ENCODE data around the gene TSPAN18. TPM values are rescaled to one million over a fixed set of nuclear protein-coding genes. Genes with fewer than 3 reads are reported as not detected.
"Not testable (repeated sequence)": the region's sequence is repeated elsewhere in the genome, so short reads cannot be mapped to it uniquely, and the experiment has no call there.

Gene TSPAN18
- total RNA-seq, 2 donors from 2014 or later: 41.4 to 65.8 TPM

- no peak for DNase-seq (ENCODE audit: low spot score)
- intact Hi-C loops (cut with DNase I): no loop called here
Observed at GRCh38 chr11:44868455-44869421, 142.0 kb downstream of the TSPAN18 start.

GRCh38 chr11:44870181-44870580 lies 143.4 kb downstream of the TSPAN18 start:
- no peak for DNase-seq (ENCODE audit: low spot score)
- intact Hi-C loops (cut with DNase I): no loop called here

- no peak for DNase-seq (ENCODE audit: low spot score)
- intact Hi-C loops (cut with DNase I): no loop called here
Observed at GRCh38 chr11:44870615-44871176, 143.9 kb downstream of the TSPAN18 start.

- intact Hi-C loops (cut with DNase I); DNase-seq (ENCODE audit: low spot score): not testable (repeated sequence)
Observed at GRCh38 chr11:44871682-44872081, 144.9 kb downstream of the TSPAN18 start.

GRCh38 chr11:44872556-44872955 lies 145.8 kb downstream of the TSPAN18 start:
- intact Hi-C loops (cut with DNase I): no loop called here
- no peak for DNase-seq (ENCODE audit: low spot score)

GRCh38 chr11:44873537-44873936 lies 146.8 kb downstream of the TSPAN18 start:
- intact Hi-C loops (cut with DNase I): no loop called here
- DNase-seq (ENCODE audit: low spot score): no peak

- no peak for DNase-seq (ENCODE audit: low spot score)
- intact Hi-C loops (cut with DNase I): no loop called here
Observed at GRCh38 chr11:44874284-44874683, 147.5 kb downstream of the TSPAN18 start.

- intact Hi-C loops (cut with DNase I): no loop called here
- DNase-seq (ENCODE audit: low spot score): no peak
Observed at GRCh38 chr11:44875037-44875436, 148.3 kb downstream of the TSPAN18 start.

- DNase-seq (ENCODE audit: low spot score): no peak
- intact Hi-C loops (cut with DNase I): no loop called here
Observed at GRCh38 chr11:44876194-44876723, 149.5 kb downstream of the TSPAN18 start.

- DNase-seq (ENCODE audit: low spot score): no peak
- intact Hi-C loops (cut with DNase I): no loop called here
Observed at GRCh38 chr11:44876906-44877305, 150.1 kb downstream of the TSPAN18 start.

GRCh38 chr11:44877571-44878497 lies 151.1 kb downstream of the TSPAN18 start:
- intact Hi-C loops (cut with DNase I): no loop called here
- DNase-seq (ENCODE audit: low spot score): no peak

- intact Hi-C loops (cut with DNase I): no loop called here
- DNase-seq (ENCODE audit: low spot score): no peak
Observed at GRCh38 chr11:44878711-44879110, 151.9 kb downstream of the TSPAN18 start.

- no peak for DNase-seq (ENCODE audit: low spot score)
- intact Hi-C loops (cut with DNase I): no loop called here
Observed at GRCh38 chr11:44879432-44879831, 152.7 kb downstream of the TSPAN18 start.

GRCh38 chr11:44880511-44880910 lies 153.7 kb downstream of the TSPAN18 start:
- no peak for DNase-seq (ENCODE audit: low spot score)
- intact Hi-C loops (cut with DNase I): no loop called here

GRCh38 chr11:44880953-44881352 lies 154.2 kb downstream of the TSPAN18 start:
- intact Hi-C loops (cut with DNase I): no loop called here

GRCh38 chr11:44883277-44883676 lies 156.5 kb downstream of the TSPAN18 start:
- intact Hi-C loops (cut with DNase I): no loop called here
- no peak for DNase-seq (ENCODE audit: low spot score)

More at GRCh38 chr11:44880953-44881352, 154.2 kb downstream of the TSPAN18 start:
- no peak for DNase-seq (ENCODE audit: low spot score)

- intact Hi-C loops (cut with DNase I): no loop called here
Observed at GRCh38 chr11:44884056-44884455, 157.3 kb downstream of the TSPAN18 start.

GRCh38 chr11:44885065-44885810 lies 158.5 kb downstream of the TSPAN18 start:
- no peak for DNase-seq (ENCODE audit: low spot score)
- intact Hi-C loops (cut with DNase I): loop anchor here in 1 of 2 donors (1.0 kb wide), 1 partner anchor 270 kb away; no protein-coding TSS in a partner anchor

More at GRCh38 chr11:44884056-44884455, 157.3 kb downstream of the TSPAN18 start:
- no peak for DNase-seq (ENCODE audit: low spot score)
